Neural crest cell (in vitro differentiated cells): ENCODE measurements around the gene C11orf91. TPM values are rescaled to one million over a fixed set of nuclear protein-coding genes. Genes with fewer than 3 reads are reported as not detected.

Source experiments
- DNase-seq: peaks from one replicate; pipeline ENCODE4 v3.0.0; 2021; ENCODE audit warnings: low read depth, mixed read lengths, low spot score
- H3K27ac Mint-ChIP-seq: one replicate; pipeline ENCODE4 v1.8.0; 2021; ENCODE audit warnings: mild to moderate bottlenecking, mixed read lengths; ENCODE audit not compliant: unreplicated experiment
- H3K27me3 Mint-ChIP-seq: 2 replicates; pipeline ENCODE4 v1.8.0; 2021; ENCODE audit warnings: low read depth, mild to moderate bottlenecking, mixed read lengths
- H3K36me3 Mint-ChIP-seq: 2 replicates; pipeline ENCODE4 v1.8.0; 2021; ENCODE audit warnings: low read depth, mild to moderate bottlenecking, mixed read lengths
- H3K4me1 Mint-ChIP-seq: 2 replicates; pipeline ENCODE4 v1.8.0; 2021; ENCODE audit warnings: mixed read lengths
- H3K4me3 Mint-ChIP-seq: one replicate; pipeline ENCODE4 v1.8.0; 2021; ENCODE audit warnings: mild to moderate bottlenecking, mixed read lengths
- H3K9me3 Mint-ChIP-seq: 2 replicates; pipeline ENCODE4 v1.8.0; 2021; ENCODE audit warnings: mixed read lengths
- CTCF ChIP-seq: fragments of 200-600 bp; sonication (generic); conservative IDR thresholded peaks from 2 replicates; pipeline ENCODE4 v1.5.0; 2021; ENCODE audit warnings: antibody characterized with exemption, mild to moderate bottlenecking
- total RNA-seq: library from RNA; stranded (reverse); gene quantifications from 2 replicates; pipeline ENCODE4 v1.2.1, GENCODE V29; 2021

C11orf91 gene
- total RNA-seq, 1 donor from 2014 or later: 0.68 TPM

- Mint-ChIP-seq H3K27ac (no peak overlapping the region), H3K27me3 (no peaks in the 10 kb centered on the region), H3K4me1 (peaks cover 4% of the 10 kb centered on the region), H3K4me3 (no peak overlapping the region), H3K36me3 (peaks cover 5% of the 10 kb centered on the region), H3K9me3 (no peaks in the 10 kb centered on the region)
- DNase-seq: no peak
- TF ChIP-seq CTCF: no peak
These were observed 41.1 kb downstream of the C11orf91 start for GRCh38 chr11:33659370-33660139.

GRCh38 chr11:33658195-33658900 lies 42.3 kb downstream of the C11orf91 start:
- no peaks in the 10 kb centered on the region for H3K27me3 Mint-ChIP-seq
- H3K9me3 Mint-ChIP-seq: no peaks in the 10 kb centered on the region
- no peak for DNase-seq
- H3K4me3 Mint-ChIP-seq: no peak overlapping the region
- H3K27ac Mint-ChIP-seq: no peak overlapping the region
- no peaks in the 10 kb centered on the region for H3K4me1 Mint-ChIP-seq
- no peaks in the 10 kb centered on the region for H3K36me3 Mint-ChIP-seq
- no peak for TF ChIP-seq CTCF

- no peak overlapping the region for H3K27ac Mint-ChIP-seq
- H3K9me3 Mint-ChIP-seq: no peaks in the 10 kb centered on the region
- H3K27me3 Mint-ChIP-seq: no peaks in the 10 kb centered on the region
- no peak for TF ChIP-seq CTCF
- H3K4me1 Mint-ChIP-seq: no peaks in the 10 kb centered on the region
- DNase-seq: no peak
- no peaks in the 10 kb centered on the region for H3K36me3 Mint-ChIP-seq
- H3K4me3 Mint-ChIP-seq: no peak overlapping the region
These were observed 42.9 kb downstream of the C11orf91 start for GRCh38 chr11:33657757-33658156.

- no peak for DNase-seq
- peaks cover 8% of the 10 kb centered on the region for H3K4me1 Mint-ChIP-seq
- H3K4me3 Mint-ChIP-seq: no peak overlapping the region
- no peaks in the 10 kb centered on the region for H3K27me3 Mint-ChIP-seq
- H3K36me3 Mint-ChIP-seq: no peaks in the 10 kb centered on the region
- no peaks in the 10 kb centered on the region for H3K9me3 Mint-ChIP-seq
- no peak for TF ChIP-seq CTCF
- no peak overlapping the region for H3K27ac Mint-ChIP-seq
These were observed 43.9 kb downstream of the C11orf91 start for GRCh38 chr11:33656768-33657167.

- no peaks in the 10 kb centered on the region for H3K9me3 Mint-ChIP-seq
- no peak overlapping the region for H3K27ac Mint-ChIP-seq
- TF ChIP-seq CTCF: no peak
- H3K27me3 Mint-ChIP-seq: no peaks in the 10 kb centered on the region
- peaks cover 8% of the 10 kb centered on the region for H3K4me1 Mint-ChIP-seq
- no peaks in the 10 kb centered on the region for H3K36me3 Mint-ChIP-seq
- H3K4me3 Mint-ChIP-seq: no peak overlapping the region
- DNase-seq: no peak
These were observed 44.6 kb downstream of the C11orf91 start for GRCh38 chr11:33655842-33656600.
